ENCODE measurements around the gene C16orf95.
"Not testable (repeated sequence)": the region's sequence is repeated elsewhere in the genome, so short reads cannot be mapped to it uniquely, and the experiment has no call there.

The C16orf95 gene

DNA sequence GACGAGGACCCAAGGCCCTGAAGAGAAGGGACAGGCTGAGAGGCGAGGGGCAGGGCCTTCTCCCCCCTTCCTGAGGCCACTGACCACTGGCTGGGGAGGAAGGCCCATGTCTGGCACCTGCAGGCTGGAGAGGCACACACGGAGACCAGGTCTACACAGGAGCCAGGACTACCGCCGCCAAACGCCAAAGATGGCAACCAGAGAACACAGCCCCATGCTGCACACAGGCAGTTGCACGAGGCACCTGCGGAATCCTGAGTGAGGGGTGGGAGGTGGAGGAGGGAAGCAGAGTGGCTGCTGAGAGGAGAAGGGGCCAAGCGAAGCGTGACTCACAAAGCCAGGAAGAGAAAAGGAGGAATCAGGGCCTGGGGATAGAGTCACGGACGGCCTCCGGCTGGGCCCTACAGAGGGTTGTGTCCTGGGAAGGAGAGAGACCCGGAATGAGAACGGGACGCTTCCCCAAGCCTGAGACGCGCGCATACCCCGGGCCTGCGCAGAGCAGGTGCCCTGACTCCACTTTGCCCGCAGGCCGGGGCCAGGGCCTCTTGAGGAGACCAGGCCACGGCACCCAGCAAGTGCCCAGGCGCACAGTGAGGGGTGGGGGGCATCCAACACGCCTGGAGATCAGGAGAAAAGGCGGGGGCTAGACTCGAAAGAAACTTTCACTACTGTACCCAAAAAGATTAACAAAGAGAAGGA lies 28.7 kb upstream of the C16orf95 start:
- DNase-seq: no peak

DNA sequence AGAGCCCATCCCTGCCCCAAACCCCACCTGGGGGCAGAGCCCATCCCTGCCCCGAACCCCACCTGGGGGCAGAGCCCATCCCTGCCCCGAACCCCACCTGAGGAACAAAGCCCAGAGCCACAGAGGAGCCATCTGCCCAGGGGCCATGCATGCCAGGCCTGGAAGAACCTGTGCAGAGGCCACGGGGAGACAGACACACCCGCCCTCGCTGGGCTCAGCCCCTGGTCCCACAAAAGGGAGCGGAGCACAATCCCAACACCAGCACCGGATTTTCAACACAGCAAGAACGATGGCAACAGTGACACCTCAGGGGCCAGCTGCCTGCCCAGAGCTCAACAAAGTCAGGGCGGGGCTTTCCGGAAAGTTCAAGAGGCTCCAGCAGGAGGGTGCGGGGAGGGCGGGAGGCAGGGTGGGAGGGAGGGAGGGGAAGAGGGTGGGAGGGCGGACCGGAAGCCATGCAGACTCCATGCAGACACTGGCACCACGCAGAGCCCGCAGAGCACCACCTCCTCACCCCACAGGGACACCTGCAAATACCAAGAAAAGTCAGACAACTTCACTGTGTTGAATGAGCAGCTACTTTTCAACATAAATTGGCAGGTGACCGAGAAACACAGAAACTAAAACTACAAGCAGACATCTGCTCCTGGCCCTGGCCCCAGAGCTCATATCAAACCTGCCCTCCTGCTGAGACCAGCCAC lies 27.9 kb upstream of the C16orf95 start:
- no peak for DNase-seq

GRCh38 chr16:87344165-87344930 lies 27.2 kb upstream of the C16orf95 start:
- DNase-seq: no peak

DNA sequence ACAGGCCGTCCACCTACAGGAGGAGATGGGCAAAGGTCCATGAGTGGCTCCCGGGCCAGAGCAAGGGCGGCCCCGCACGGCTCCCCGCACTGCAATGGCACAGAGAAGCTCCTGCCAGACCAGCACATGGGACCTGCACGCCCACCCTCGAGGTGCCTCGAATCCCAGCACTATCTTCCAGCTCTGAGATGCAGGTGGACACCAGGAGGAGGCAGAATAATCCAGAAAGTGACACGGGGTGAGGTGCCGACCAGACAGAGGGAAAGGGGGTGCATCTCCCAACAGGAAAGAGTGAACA lies 26.5 kb upstream of the C16orf95 start:
- DNase-seq: no peak

DNA sequence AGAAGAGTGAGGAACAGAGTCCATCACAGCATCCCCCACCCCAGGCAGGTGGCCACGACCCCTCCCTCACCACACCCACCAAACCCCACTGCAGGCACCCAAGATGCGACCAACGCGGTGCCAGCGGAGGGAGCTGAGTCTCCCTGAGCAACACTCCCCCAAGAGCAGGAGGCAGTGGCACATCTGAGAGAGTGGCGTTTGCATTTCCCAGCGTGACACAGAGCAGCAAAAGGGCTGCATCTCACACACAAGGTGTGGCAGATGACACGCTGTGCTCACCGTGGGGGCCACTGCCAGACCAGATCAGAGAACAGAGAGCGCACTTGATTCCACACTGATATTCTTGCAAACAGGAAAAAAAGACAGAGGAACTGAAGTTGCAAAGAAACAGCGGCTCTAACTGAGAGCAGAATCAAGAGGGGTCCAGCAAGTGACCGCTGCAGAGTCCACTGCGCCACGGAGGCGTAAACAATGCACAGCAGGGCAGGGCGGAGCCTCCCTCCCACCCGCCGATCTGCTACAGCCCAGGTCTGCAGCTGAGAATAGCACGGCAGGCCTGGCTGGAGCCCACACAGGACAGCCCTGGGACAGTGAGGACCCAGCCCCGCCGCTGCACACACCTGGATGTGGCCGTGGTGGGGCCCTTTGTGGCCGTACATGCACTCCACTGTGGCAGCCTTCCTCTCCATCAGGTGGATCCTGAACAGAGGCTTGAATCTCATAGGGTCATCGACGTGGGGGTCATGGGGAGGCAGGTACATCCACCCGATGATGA lies 26.0 kb upstream of the C16orf95 start:
- no peak for DNase-seq

GRCh38 chr16:87342504-87342903 lies 25.3 kb upstream of the C16orf95 start:
- no peak for DNase-seq

- no peak for DNase-seq
Measured at GRCh38 chr16:87340198-87340597, 23.0 kb upstream of the C16orf95 start.

DNA sequence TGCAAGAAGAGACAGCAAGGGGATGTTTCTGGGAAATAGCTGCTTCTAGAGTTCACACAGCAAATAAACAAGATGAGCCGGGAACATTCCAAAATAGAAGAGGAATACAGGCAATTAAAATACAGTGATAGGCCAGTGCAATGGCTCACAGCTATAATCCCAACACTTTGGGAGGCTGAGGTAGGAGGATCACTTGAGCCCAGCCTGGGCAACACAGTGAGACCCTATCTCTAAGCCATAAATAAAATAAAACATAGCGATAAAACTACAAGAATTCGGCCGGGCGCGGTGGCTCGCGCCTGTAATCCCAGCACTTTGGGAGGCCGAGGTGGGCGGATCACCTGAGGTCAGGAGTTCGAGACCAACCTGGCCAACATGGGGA lies 22.5 kb upstream of the C16orf95 start:
- DNase-seq: not testable (repeated sequence)

DNA sequence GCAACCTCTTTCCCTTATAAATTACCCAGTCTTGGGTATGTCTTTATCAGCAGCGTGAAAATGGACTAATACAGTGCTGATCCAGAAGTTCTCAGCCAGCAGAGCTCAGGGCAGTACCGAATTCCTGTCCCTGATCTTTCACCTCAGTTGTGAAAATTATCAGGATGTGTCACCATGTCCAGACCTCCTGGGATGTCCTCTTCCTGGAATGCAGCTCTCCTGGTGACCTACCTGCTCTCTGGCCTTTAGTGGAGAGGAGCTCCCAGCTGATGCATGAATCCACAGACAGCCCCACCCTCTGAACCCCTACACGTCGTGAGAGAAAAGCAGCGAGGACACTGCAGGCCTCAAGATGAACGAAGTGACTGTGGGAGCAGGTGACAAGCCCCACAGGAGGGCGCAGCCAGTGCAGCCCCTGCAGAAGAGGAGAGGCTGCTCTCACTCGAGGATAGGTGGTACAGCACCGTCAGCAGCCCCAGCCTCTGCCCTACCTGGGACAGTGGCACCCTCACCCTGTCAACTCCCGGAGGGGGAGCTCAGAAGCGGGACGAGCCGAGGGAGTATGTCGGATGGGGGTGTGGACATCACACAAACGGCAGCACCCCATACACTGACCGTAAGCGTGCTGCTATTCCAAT lies 22.0 kb upstream of the C16orf95 start:
- no peak for DNase-seq

DNA sequence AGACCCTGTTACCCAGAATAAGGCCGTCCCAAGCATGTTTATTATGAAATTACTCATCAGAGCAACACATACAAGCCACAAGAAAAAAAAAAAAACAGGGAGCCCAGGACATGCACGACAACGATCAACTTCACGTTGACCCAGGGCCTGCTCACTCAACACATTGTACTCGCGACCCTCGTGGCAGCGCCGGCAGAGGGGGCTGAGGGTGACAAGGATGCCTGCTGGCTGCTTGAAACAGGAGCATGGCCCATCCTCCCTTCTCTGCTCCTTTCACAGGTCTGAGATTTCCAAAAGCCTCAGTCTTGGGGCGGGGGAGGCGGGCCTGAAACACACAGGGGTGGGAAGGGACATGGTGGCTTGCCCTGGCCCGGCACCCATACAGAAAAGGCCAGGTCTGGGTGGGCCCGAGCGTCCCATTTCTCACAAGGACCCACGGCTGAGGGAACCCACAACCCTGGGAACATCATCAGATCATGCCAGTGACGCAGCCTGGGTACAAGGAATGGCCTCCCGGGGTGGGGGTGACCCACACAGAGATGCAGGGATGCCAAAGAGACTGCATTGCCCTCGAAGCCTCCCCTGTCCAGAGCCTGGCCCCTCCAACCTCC lies 21.1 kb upstream of the C16orf95 start:
- DNase-seq: no peak

DNA sequence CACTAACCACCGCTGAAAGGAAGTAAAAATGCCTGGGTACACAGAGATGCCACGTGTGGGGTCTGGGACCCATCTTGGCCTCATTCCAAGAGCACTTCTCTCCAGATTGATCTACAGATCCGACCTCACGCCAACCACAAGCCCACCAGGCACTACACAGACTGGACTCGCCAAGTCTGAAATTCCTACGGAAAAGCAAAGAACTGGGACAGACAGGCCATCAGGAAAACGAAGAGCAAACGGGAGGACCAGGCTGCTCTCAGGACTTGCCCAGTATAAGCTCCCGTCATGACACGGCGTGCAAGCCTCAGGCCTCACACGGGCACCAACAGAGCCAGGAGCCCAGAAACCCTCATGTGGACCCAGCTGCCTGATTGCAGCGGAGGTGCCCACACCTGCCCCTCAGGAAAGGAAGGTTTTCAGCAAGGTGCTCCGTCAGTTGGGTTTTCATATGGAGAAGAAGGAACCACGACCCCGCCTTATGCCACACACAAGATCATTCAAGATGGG lies 20.1 kb upstream of the C16orf95 start:
- no peak for DNase-seq

- DNase-seq: no peak
Measured at GRCh38 chr16:87336434-87337240, 19.4 kb upstream of the C16orf95 start.

DNA sequence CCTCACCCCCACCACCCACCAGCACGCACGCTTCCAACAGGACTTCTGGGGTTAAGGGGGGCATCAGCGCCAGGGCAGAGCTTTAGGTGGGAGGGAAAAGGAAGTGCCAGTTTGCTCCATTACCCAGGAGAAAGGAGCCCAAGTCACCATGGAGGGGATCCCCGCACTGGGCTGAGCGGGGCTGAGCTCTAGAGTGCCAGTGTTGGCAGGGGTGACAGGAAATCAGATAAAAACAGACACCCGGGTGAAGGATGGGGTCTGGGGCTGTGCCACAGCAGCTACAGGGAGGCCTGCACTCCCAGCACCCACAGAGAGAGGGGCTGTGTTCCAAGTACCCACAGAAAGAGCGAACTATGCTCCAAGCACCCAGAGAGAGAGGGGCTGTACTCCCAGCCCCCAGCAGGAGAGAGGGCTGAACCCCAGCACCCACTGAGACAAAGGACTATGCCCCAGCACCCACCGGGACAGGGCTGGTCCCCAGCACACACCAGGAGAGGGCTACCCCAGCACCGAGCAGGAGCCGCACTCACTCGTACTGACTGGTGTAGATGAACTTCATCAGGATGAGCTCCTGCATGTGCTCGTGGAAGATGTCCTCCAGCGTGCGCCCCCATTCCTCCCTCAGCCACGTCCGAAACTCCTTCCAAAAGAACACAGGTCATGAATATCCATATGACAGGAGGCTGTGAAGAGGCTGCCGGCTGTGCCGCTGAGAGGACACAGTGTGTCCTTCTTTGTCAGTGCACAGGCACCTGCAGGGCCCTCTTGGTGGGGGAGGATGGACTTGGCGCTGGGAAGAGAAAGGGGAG lies 18.6 kb upstream of the C16orf95 start:
- no peak for DNase-seq

DNA sequence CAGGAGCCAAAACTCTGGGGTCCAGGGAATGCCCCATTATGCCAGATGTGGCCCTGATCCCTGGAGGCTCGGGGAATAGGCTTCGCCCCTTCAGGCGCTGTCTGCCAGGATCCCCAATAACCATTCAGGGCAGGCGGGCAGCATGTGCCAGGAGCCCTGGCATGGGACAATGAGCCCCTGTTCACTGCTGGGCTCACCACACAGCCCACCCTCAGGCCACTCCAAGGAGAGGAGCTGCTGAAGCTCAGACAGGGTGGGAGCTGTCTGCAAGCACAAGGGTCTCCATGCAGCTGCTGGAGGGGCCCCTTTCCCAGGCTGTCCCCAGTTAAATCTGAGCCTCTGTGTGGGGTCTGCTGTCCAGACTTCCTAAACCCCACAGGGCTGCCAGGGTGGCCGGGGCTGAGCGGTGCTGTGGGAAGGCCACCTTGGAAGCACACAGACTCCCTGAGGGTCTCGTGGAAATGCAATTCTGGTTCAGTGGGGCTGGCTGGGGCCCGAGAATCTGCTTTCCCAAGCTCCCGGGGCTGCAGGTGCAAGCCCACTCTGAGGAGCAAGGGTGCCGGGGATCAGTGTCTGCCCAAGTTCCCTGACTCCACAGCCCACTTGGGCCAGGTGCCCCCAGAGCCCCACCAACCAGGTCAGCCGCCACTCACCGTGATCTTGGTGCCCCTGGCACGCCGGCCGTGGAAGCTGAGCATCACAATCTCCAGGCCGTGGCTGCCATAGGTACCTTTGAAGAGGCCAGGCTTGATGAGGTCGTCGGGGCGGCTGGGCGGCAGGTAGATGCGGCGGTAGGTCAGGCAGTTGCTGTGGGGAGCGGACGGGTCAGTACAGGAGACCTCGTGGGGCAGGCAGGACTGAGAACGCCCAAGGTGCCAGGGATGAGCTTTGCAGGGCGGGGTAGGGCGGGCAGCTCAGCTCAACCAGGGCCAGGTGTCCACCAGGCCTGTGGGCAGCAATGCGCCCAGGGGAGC lies 17.7 kb upstream of the C16orf95 start:
- no peak for DNase-seq

DNA sequence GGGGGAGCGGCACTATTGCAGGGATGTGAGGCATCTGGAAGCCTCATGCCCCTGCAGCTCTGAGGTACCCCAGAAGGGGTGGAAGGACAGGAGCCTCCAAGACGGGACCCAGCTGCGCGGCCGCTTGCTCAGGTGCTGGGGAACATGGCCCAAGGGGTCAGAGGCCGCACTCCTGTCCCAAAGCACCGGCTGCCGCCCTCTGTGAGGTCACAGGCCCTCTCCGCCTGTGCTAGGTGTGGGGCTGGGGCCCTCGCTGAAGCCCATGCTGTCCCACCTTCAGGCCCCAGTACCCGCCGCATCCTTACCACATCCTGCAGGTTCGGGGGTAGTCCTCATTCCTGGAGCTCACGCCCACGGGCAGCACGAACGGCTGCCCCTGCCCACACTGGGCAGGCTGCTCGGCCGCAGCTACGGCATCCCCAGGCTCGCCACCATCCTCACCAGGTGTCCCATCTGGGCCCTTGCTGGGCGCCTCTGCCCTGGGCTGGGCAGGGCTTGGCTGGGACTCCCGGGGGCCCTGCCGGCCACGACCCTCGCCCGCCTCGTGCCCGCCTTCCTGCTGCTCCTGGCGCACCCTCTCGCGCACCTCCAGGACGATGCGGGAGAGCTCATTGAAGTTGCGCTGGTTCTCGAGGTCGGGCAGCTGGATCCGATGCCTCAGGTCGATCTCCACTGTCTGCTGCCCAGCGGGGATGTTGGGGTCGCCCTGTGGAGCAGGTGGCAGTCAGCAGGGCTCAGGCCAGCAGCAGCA lies 16.6 kb upstream of the C16orf95 start:
- DNase-seq: no peak

DNA sequence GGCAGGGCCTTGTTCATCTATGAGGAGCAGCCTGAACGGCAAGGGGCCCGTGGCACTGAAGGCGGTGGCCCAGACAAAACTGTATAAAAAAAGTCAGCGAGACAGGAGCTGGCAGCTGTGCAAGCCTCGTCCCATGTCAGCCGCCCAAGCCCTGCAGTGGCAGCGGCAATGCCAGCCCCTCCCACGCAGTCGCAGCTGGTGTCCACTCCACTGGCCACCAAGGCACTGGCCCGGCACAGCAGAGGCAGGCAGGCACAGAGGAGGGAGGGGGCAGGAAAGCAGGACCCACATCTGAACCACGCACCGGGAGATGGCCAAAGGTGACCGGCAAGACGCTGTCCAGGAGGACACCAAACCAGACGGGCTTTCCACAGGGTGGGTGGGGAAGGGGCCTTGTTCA lies 15.9 kb upstream of the C16orf95 start:
- DNase-seq: no peak

- DNase-seq: no peak
Measured at GRCh38 chr16:87332150-87332549, 15.0 kb upstream of the C16orf95 start.

DNA sequence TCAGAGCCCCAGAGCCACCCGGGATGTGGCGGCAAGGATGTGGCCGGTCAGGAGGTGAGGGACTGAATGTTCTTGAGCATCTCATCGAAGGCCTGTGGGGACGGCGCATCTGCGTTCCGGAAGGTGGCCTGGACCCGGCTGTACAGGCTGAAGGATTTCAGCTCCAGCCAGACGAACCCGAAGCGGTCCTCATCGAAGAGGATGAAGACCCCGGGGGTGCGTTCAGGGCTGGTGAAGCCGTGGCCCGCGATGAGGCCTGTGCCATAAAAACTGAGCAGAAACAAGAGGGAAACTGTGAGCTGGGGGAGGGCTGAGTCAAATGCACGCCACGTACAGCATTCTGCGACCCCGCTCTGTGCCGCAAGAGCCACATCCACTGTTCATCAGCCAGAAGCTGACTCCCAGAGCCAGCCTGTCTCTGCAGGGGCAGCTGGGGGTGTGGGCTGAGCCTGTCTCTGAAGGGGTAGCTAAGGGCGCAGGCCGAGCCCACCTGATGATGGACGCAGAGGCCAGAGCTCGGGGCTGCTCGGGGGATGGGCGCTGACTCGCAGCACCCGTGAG lies 14.1 kb upstream of the C16orf95 start:
- DNase-seq: no peak
